ENCODE results near the gene NAV1.

GRCh38 chr1:201561195-201561564 is 22.3 kb downstream of the NAV1 start:
- TF ChIP-seq EZH2 (IDR thresholded peaks at IDR 0.05; ENCODE audit: insufficient read depth, poor library complexity, severe bottlenecking) (no peak), EZH2phosphoT487 (IDR thresholded peaks at IDR 0.05; ENCODE audit: insufficient read depth, low read depth) (no peak)
